Spleen (tissue), 11 donors: Measurements from ENCODE around the gene PRPF31. TPM values are rescaled to one million over a fixed set of nuclear protein-coding genes. Genes with fewer than 3 reads are reported as not detected.

ENCODE experiments used
- DNase-seq: peaks from one replicate; pipeline ENCODE4 v3.0.0-alpha.2; 2020
- H3K27ac ChIP-seq, 8 donors: fragments of 200-600 bp; sonication (generic) in 7 of 8; 1 replicate in 4 of 8; 2 replicates in 4 of 8; pipeline versions ENCODE4 v1.5.0 to v1.8.0; 2016 to 2021; ENCODE audit warnings: inconsistent platforms in 4 of 8, mild to moderate bottlenecking in 4 of 8, moderate library complexity in 1 of 8
- H3K27me3 ChIP-seq, 7 donors: fragments of 200-600 bp; sonication (generic) in 6 of 7; replicated peaks in 1 of 7; 1 replicate in 4 of 7; 2 replicates in 3 of 7; pipeline versions ENCODE4 v1.5.0 to v1.8.0; 2016 to 2021; ENCODE audit warnings: inconsistent platforms in 3 of 7, mild to moderate bottlenecking in 1 of 7
- H3K36me3 ChIP-seq, 6 donors: fragments of 200-600 bp; sonication (generic) in 5 of 6; 1 replicate in 4 of 6; 2 replicates in 2 of 6; pipeline versions ENCODE4 v1.5.0 to v1.8.0; 2016 to 2021; ENCODE audit warnings: inconsistent platforms in 2 of 6
- H3K4me1 ChIP-seq, 6 donors: fragments of 200-600 bp; sonication (generic) in 5 of 6; 1 replicate in 3 of 6; 2 replicates in 3 of 6; pipeline versions ENCODE4 v1.5.0 to v1.8.0; 2016 to 2021; ENCODE audit warnings: inconsistent platforms in 3 of 6
- H3K4me3 ChIP-seq, 8 donors: fragments of 200-600 bp; sonication (generic) in 7 of 8; 1 replicate in 4 of 8; 2 replicates in 4 of 8; pipeline versions ENCODE4 v1.5.0 to v1.8.0; 2016 to 2021; ENCODE audit warnings: inconsistent platforms in 4 of 8, mild to moderate bottlenecking in 4 of 8, moderate library complexity in 2 of 8
- H3K9me3 ChIP-seq, 8 donors: fragments of 200-600 bp; sonication (generic) in 7 of 8; 1 replicate in 4 of 8; 2 replicates in 4 of 8; pipeline versions ENCODE4 v1.5.0 to v1.8.0; 2016 to 2021; ENCODE audit warnings: inconsistent platforms in 4 of 8
- POLR2A ChIP-seq, 3 donors: fragments of 450-650 bp; IDR thresholded peaks; one replicate each; pipeline ENCODE4 v1.5.1; 2017; ENCODE audit warnings: antibody characterized with exemption in 3 of 3, mild to moderate bottlenecking in 1 of 3
- POLR2AphosphoS5 ChIP-seq, 3 donors: sonication (generic); formaldehyde crosslinking; IDR thresholded peaks; one replicate each; pipeline ENCODE4 v1.5.1; 2017; ENCODE audit warnings: antibody characterized with exemption in 3 of 3
- WGBS, 5 donors: extraction: QIAGEN DNeasy Blood & Tissue Kit in 3 of 5; methylation state at CpG; one replicate each; pipeline versions ENCODE4 v1.1.5 to v1.1.7; 2013 to 2018; 5-methylcytosine and 5-hydroxymethylcytosine counted together
- intact Hi-C: fragments of 100-400 bp; cut with DNase I; formaldehyde crosslinking; loops from one replicate; pipeline ENCODE4 v1.15.0; 2023; ENCODE audit warnings: low total_unique reads
- polyA plus RNA-seq, 3 donors: library from polyadenylated mRNA; stranded (reverse); fragments of 200-250 nt; gene quantifications; one replicate each; pipeline ENCODE4 v1.2.1, GENCODE V29; 2013
- total RNA-seq, 7 donors: library from RNA; depleted of rRNA in 3 of 7; stranded (reverse); fragments of >200 nt in 3 of 7; fragmentation: NEBNext Ultra II Directional in 4 of 7; extraction: Animal tissue kit (Norgen Biotek cat#: 25700) in 4 of 7; gene quantifications; one replicate each; pipeline versions ENCODE4 v1.1.0 to v1.2.1, GENCODE V29; 2016 to 2021
- TF ChIP-seq, protein P1 (sequence below), 11 experiments: fragments of 200-600 bp in 7 of 11; fragments of 450-650 bp in 4 of 11; sonication (generic) in 4 of 11; IDR thresholded peaks in 8 of 11; conservative IDR thresholded peaks in 3 of 11; 1 replicate in 7 of 11; 2 replicates in 4 of 11; pipeline versions ENCODE4 v1.4.0 to v1.8.0; 2016 to 2021; ENCODE audit warnings: antibody characterized with exemption in 11 of 11, inconsistent platforms in 4 of 11, mild to moderate bottlenecking in 1 of 11
- donor health status: healthy with polysubstance abuse.
- donor health status: DM: no; HTN: no; CAD: no; lungs with moderate emphysema.
- donor health status: DM: no; HTN: no; CAD: no.
- donor health status: Bipolar disorder and iron deficiency.
- donor health status: healthy.
- donor health status: DM: no; HTN: no; CAD: no.
- donor health status: DM: yes; HTN: yes; CAD: no.

PRPF31 gene
- total and polyA plus RNA-seq, 10 donors = 34.7 to 66.2 (median 50.3) TPM

DNA sequence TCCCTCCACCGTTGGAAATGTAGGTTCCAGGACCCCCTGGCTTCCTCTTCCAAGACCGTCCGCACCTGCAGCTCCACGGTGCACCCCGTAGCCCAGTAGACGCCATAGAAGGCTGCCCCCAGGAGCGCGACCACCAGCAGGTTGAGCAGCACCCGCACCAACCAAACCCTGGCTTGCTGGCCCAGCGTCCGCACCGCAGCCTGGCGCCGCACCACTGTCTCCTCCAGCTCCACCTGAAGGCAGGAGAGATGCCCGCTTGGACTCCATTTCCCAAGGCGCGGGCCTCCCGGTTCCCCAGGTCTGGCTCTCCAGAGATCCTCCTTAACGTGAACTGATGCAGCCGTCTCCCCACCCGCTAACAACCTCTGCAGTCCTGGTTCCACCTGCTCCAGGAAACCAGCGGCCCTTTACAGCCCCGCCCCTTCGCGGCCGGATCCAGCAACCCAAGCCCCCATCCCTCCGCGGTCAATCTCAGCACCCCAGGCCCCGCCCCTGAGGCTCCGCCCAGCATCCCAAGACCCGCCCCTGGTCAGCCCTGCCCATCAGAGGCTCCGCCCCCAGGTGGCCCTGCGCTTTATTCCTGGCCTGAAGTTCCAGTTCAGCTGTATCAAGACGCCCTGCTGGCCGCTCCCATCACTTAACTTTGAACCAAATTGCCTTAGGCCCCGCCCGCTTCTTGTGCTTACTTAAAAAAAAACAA is 49.0 kb downstream of the PRPF31 start:
- Histone ChIP-seq H3K27ac (peak overlapping the region in 1 of 8 donors; percentile 9), H3K9me3 (no peaks in the 10 kb centered on the region), H3K4me3 (peak overlapping the region in 1 of 8 donors; percentile 60), H3K4me1 (peaks cover 20 to 65% (median 51%) of the 10 kb centered on the region in 6 donors), H3K36me3 (no peaks in the 10 kb centered on the region), H3K27me3 (peaks cover 0 to 31% (median 10%) of the 10 kb centered on the region in 7 donors)
- intact Hi-C loops = loop anchor here (5.0 kb wide), 1 partner anchor 68 kb away; no protein-coding TSS in a partner anchor
- 11 to 16% (median 14%) methylated on average over 28 to 37 of the region's 37 CpGs for WGBS, 5 donors
- TF ChIP-seq, protein P1, sequence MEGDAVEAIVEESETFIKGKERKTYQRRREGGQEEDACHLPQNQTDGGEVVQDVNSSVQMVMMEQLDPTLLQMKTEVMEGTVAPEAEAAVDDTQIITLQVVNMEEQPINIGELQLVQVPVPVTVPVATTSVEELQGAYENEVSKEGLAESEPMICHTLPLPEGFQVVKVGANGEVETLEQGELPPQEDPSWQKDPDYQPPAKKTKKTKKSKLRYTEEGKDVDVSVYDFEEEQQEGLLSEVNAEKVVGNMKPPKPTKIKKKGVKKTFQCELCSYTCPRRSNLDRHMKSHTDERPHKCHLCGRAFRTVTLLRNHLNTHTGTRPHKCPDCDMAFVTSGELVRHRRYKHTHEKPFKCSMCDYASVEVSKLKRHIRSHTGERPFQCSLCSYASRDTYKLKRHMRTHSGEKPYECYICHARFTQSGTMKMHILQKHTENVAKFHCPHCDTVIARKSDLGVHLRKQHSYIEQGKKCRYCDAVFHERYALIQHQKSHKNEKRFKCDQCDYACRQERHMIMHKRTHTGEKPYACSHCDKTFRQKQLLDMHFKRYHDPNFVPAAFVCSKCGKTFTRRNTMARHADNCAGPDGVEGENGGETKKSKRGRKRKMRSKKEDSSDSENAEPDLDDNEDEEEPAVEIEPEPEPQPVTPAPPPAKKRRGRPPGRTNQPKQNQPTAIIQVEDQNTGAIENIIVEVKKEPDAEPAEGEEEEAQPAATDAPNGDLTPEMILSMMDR (IDR thresholded peaks at IDR 0.05 in 8 of 11, conservative IDR thresholded peaks at IDR 0.05 in 3 of 11) = no peak
- peak in 2 of 3 donors; percentile 14 to 64 for TF ChIP-seq POLR2AphosphoS5 (IDR thresholded peaks at IDR 0.05)
- DNase-seq = no peak

DNA sequence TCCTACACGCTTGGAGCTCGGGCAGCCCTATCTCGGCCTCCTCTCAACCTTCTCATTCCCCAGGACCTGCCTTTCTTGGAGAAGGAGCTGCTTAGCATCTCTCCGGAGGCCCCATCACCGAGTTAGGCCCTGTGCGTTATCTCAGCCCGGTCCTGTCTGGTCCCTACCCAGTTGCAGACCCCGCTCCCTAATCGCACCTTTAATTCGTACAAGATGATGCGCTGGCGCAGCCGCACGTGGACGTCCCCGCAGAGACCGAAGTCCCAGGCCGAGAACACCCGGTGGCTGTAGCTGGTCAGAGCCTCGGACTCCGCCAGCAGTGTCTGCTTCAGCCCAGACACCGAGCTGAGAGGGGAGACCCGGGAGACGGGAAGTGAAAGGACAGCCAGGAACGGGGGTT is 49.7 kb downstream of the PRPF31 start:
- TF ChIP-seq, protein P1 (IDR thresholded peaks at IDR 0.05 in 8 of 11, conservative IDR thresholded peaks at IDR 0.05 in 3 of 11) = no peak
- TF ChIP-seq POLR2AphosphoS5 (IDR thresholded peaks at IDR 0.05) (no peak), POLR2A (IDR thresholded peaks at IDR 0.05) (no peak)
- no peak overlapping the region for H3K4me3 ChIP-seq
- WGBS, 5 donors = 92 to 94% (median 93%) methylated on average over 25 of the region's 25 CpGs
- no peaks in the 10 kb centered on the region for H3K9me3 ChIP-seq
- H3K4me1 ChIP-seq = peaks cover 19 to 62% (median 48%) of the 10 kb centered on the region in 6 donors
- H3K36me3 ChIP-seq = no peaks in the 10 kb centered on the region
- no peak overlapping the region for H3K27ac ChIP-seq
- DNase-seq = no peak
- H3K27me3 ChIP-seq = peaks cover 0 to 31% (median 10%) of the 10 kb centered on the region in 7 donors
- intact Hi-C loops = loop anchor here (5.0 kb wide), 1 partner anchor 67 kb away; no protein-coding TSS in a partner anchor

DNA sequence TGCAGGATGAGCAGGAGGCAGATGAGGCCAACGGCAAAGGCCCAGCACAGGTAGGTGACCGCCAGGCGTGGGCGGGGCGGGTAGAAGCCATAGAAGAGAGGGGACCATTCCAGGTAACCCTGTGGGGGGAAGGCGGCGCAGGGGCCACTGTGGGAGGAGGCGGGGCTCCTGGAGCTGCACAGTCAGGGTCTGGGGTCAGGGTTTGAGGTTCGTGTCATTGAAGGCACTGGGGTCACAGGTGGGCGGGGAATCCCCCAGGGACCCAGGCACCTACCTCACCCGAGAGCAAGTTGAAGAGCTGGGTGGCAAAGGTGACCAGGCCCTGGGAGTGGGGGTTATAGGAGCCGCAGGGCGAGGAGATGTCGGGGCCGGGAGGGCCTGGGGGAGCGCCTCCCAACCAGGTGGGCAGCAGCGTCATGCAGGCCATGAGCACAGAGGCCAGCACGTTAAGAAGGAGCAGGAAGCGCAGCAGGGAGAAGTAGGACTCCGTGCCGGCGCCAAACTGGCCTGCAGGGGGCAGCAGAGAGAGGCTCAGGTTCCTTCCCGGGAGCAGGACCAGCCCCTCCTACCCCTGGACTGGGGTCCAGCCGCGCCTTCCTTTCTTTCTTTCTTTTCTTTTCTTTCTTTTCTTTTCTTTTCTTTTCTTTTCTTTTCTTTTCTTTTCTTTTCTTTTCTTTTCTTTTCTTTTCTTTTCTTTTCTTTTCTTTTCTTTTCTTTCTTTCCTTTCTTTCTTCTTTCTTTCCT is 52.8 kb downstream of the PRPF31 start:
- H3K4me3 ChIP-seq = peak overlapping the region in 1 of 8 donors; percentile 34
- H3K27me3 ChIP-seq = peaks cover 0 to 41% (median 10%) of the 10 kb centered on the region in 7 donors
- peak; percentile 58 to 69 (median 64) for TF ChIP-seq POLR2AphosphoS5 (IDR thresholded peaks at IDR 0.05)
- TF ChIP-seq POLR2A (IDR thresholded peaks at IDR 0.05) = no peak
- TF ChIP-seq, protein P1 (IDR thresholded peaks at IDR 0.05 in 8 of 11, conservative IDR thresholded peaks at IDR 0.05 in 3 of 11) = peak; percentile 80 to 98 (median 90)
- WGBS, 5 donors = 25 to 29% (median 27%) methylated on average over 20 to 25 of the region's 25 CpGs
- peaks cover 2 to 40% (median 24%) of the 10 kb centered on the region in 6 donors for H3K4me1 ChIP-seq
- intact Hi-C loops = loop anchor here (5.0 kb wide), 1 partner anchor 64 kb away; no protein-coding TSS in a partner anchor
- no peaks in the 10 kb centered on the region for H3K36me3 ChIP-seq
- H3K9me3 ChIP-seq = no peaks in the 10 kb centered on the region
- H3K27ac ChIP-seq = peak overlapping the region in 2 of 8 donors; percentile 21 to 54
- DNase-seq = peak; percentile 98
